Measurements from ENCODE around the gene EXOSC7.
"Not testable (repeated sequence)": the region's sequence is repeated elsewhere in the genome, so short reads cannot be mapped to it uniquely, and the experiment has no call there.

The EXOSC7 gene

GRCh38 chr3:45026038-45026437 lies 50.0 kb downstream of the EXOSC7 start, which contains the start of gene CLEC3B:
TSS of gene CLEC3B (plus strand) at chr3:45026303. CDS start at chr3:45026363, 60 bp downstream.
- DNase-seq: no peak

- DNase-seq: no peak
These were observed 50.9 kb downstream of the EXOSC7 start for GRCh38 chr3:45026957-45027356.

- no peak for DNase-seq
These were observed 51.4 kb downstream of the EXOSC7 start for GRCh38 chr3:45027441-45027840.

- no peak for DNase-seq
These were observed 53.2 kb downstream of the EXOSC7 start for GRCh38 chr3:45029216-45029615.

GRCh38 chr3:45029661-45030060 lies 53.6 kb downstream of the EXOSC7 start:
- DNase-seq: no peak

- DNase-seq: no peak
These were observed 55.5 kb downstream of the EXOSC7 start for GRCh38 chr3:45031531-45031930.

GRCh38 chr3:45032113-45032512 lies 56.1 kb downstream of the EXOSC7 start:
- DNase-seq: no peak

GRCh38 chr3:45033791-45034190 lies 57.7 kb downstream of the EXOSC7 start:
- no peak for DNase-seq

- no peak for DNase-seq
These were observed 58.7 kb downstream of the EXOSC7 start for GRCh38 chr3:45034612-45035252.

- DNase-seq: peak; percentile 35
These were observed 59.6 kb downstream of the EXOSC7 start for GRCh38 chr3:45035441-45036301.

- peak; percentile 90 for DNase-seq
These were observed 61.8 kb downstream of the EXOSC7 start for GRCh38 chr3:45037720-45038455.

- no peak for DNase-seq
These were observed 65.6 kb downstream of the EXOSC7 start for GRCh38 chr3:45041666-45042065.

- no peak for DNase-seq
These were observed 66.1 kb downstream of the EXOSC7 start for GRCh38 chr3:45042162-45042561.

GRCh38 chr3:45043728-45044299 lies 67.8 kb downstream of the EXOSC7 start:
- no peak for DNase-seq

- DNase-seq: no peak
These were observed 72.2 kb downstream of the EXOSC7 start for GRCh38 chr3:45048244-45048643.

- DNase-seq: no peak
These were observed 73.8 kb downstream of the EXOSC7 start for GRCh38 chr3:45049807-45050206.

GRCh38 chr3:45051685-45052084 lies 75.6 kb downstream of the EXOSC7 start:
- DNase-seq: no peak

- DNase-seq: not testable (repeated sequence)
These were observed 77.8 kb downstream of the EXOSC7 start for GRCh38 chr3:45053805-45054195.

GRCh38 chr3:45054196-45054857 lies 78.3 kb downstream of the EXOSC7 start:
- DNase-seq: no peak

- no peak for DNase-seq
These were observed 79.0 kb downstream of the EXOSC7 start for GRCh38 chr3:45055032-45055410.

- no peak for DNase-seq
These were observed 79.5 kb downstream of the EXOSC7 start for GRCh38 chr3:45055411-45056143.
